ENCODE data around the gene MYH6.
A peak's percentile ranks its signal among the peaks of the same experiment; 100 is the strongest.
"Not testable (repeated sequence)": the region's sequence is repeated elsewhere in the genome, so short reads cannot be mapped to it uniquely, and the experiment has no call there.

Gene MYH6

GRCh38 chr14:23435543-23436326 lies 27.7 kb upstream of the MYH6 start, which contains the start of gene MYH7:
TSS of gene MYH7 (minus strand) at chr14:23435660. CDS start at chr14:23433732, 1,928 bp downstream.
- DNase-seq (ENCODE audit: low read depth), result no peak

GRCh38 chr14:23434488-23435222 lies 26.6 kb upstream of the MYH6 start:
- no peak for DNase-seq (ENCODE audit: low read depth)

- DNase-seq (ENCODE audit: low read depth), result no peak
These were observed 25.4 kb upstream of the MYH6 start for GRCh38 chr14:23433457-23433856.

GRCh38 chr14:23432946-23433345 lies 24.9 kb upstream of the MYH6 start:
- no peak for DNase-seq (ENCODE audit: low read depth)

GRCh38 chr14:23432102-23432925 lies 24.2 kb upstream of the MYH6 start:
- no peak for DNase-seq (ENCODE audit: low read depth)

- DNase-seq (ENCODE audit: low read depth), result no peak
These were observed 23.4 kb upstream of the MYH6 start for GRCh38 chr14:23431486-23431885.

- peak; percentile 17 for DNase-seq (ENCODE audit: low read depth)
These were observed 22.6 kb upstream of the MYH6 start for GRCh38 chr14:23430723-23431085.

- no peak for DNase-seq (ENCODE audit: low read depth)
These were observed 22.1 kb upstream of the MYH6 start for GRCh38 chr14:23430016-23430722.

GRCh38 chr14:23428686-23429495 lies 20.8 kb upstream of the MYH6 start:
- DNase-seq (ENCODE audit: low read depth), result no peak

GRCh38 chr14:23425798-23426197 lies 17.7 kb upstream of the MYH6 start:
- DNase-seq (ENCODE audit: low read depth), result not testable (repeated sequence)

GRCh38 chr14:23425169-23425568 lies 17.1 kb upstream of the MYH6 start:
- DNase-seq (ENCODE audit: low read depth), result no peak

GRCh38 chr14:23423657-23424056 lies 15.6 kb upstream of the MYH6 start:
- no peak for DNase-seq (ENCODE audit: low read depth)

GRCh38 chr14:23421594-23421993 lies 13.5 kb upstream of the MYH6 start:
- DNase-seq (ENCODE audit: low read depth), result no peak

GRCh38 chr14:23419646-23420045 lies 11.6 kb upstream of the MYH6 start:
- DNase-seq (ENCODE audit: low read depth), result not testable (repeated sequence)

- DNase-seq (ENCODE audit: low read depth), result no peak
These were observed 9.9 kb upstream of the MYH6 start for GRCh38 chr14:23418021-23418420.

GRCh38 chr14:23417269-23417668 lies 9.2 kb upstream of the MYH6 start:
- not testable (repeated sequence) for DNase-seq (ENCODE audit: low read depth)

GRCh38 chr14:23416801-23417200 lies 8.7 kb upstream of the MYH6 start:
- no peak for DNase-seq (ENCODE audit: low read depth)

GRCh38 chr14:23415821-23416778 lies 8.0 kb upstream of the MYH6 start:
- no peak for DNase-seq (ENCODE audit: low read depth)

GRCh38 chr14:23414906-23415820 lies 7.1 kb upstream of the MYH6 start:
- no peak for DNase-seq (ENCODE audit: low read depth)
